H1 (cell line): Measurements from ENCODE around the gene PDE4D. TPM values are rescaled to one million over a fixed set of nuclear protein-coding genes. Genes with fewer than 3 reads are reported as not detected.

ENCODE experiments used
- CTCF ChIA-PET: fragments of 300-600 bp; sonication (Branson Sonifier 250); formaldehyde crosslinking; loops from one replicate; lab custom pipeline; 2021; ENCODE audit not compliant: partially characterized antibody; lab: Charles Lee
- POLR2A ChIA-PET: fragments of 300-600 bp; sonication (Branson Sonifier 250); formaldehyde crosslinking; loops from one replicate; lab custom pipeline; 2021; ENCODE audit warnings: inconsistent platforms; ENCODE audit not compliant: partially characterized antibody; lab: Charles Lee
- DNase-seq, 2 experiments: peaks; one replicate each; pipeline versions ENCODE4 v3.0.0 to v3.0.0-alpha.2; 2010 to 2022; ENCODE audit warnings: low spot score in 2 of 2, low read depth in 1 of 2, mixed read lengths in 1 of 2
- FAIRE-seq: peaks from 2 replicates; lab custom pipeline; 2011; peaks lifted over from hg19 to GRCh38; lab: Jason Lieb, UNC
- H2AFZ ChIP-seq: 2 replicates; pipeline ENCODE4 v1.8.1; 2012; ENCODE audit warnings: low read length, inconsistent platforms
- H2AK5ac ChIP-seq: 2 replicates; pipeline ENCODE4 v1.6.1; 2013; ENCODE audit warnings: low read depth, low read length
- H2BK120ac ChIP-seq: replicated peaks from 2 replicates; pipeline ENCODE3; 2013; ENCODE audit warnings: low read depth, low read length, inconsistent platforms
- H2BK12ac ChIP-seq: 2 replicates; pipeline ENCODE4 v1.6.1; 2013; ENCODE audit warnings: low read depth, low read length
- H2BK15ac ChIP-seq: 2 replicates; pipeline ENCODE4 v1.6.1; 2013; ENCODE audit warnings: low read length
- H2BK20ac ChIP-seq: 2 replicates; pipeline ENCODE4 v1.6.1; 2013; ENCODE audit warnings: low read length
- H2BK5ac ChIP-seq: 2 replicates; pipeline ENCODE4 v1.6.1; 2013; ENCODE audit warnings: low read depth, low read length
- H3K14ac ChIP-seq: 2 replicates; pipeline ENCODE4 v1.6.1; 2013; ENCODE audit warnings: inconsistent platforms; ENCODE audit not compliant: insufficient read length
- H3K18ac ChIP-seq: 2 replicates; pipeline ENCODE4 v1.6.1; 2013; ENCODE audit warnings: low read length; ENCODE audit errors: extremely low read depth
- H3K23ac ChIP-seq: 2 replicates; pipeline ENCODE4 v1.6.1; 2013; ENCODE audit warnings: inconsistent platforms; ENCODE audit not compliant: insufficient read length
- H3K23me2 ChIP-seq: 2 replicates; pipeline ENCODE4 v1.6.1; 2013; ENCODE audit warnings: low read depth, low read length
- H3K27ac ChIP-seq: 2 replicates; pipeline ENCODE4 v1.6.1; 2011; ENCODE audit warnings: low read depth, low read length, inconsistent platforms
- H3K27me3 ChIP-seq, 4 experiments: replicated peaks in 1 of 4; 1 replicate in 1 of 4; 2 replicates in 3 of 4; pipeline versions ENCODE4 v1.6.1 to v1.8.1; 2011 to 2013; ENCODE audit warnings: low read length in 3 of 4, mild to moderate bottlenecking in 3 of 4, inconsistent platforms in 2 of 4, mixed read lengths in 2 of 4, moderate library complexity in 1 of 4; ENCODE audit not compliant: control insufficient read depth in 3 of 4, insufficient read depth in 3 of 4; ENCODE audit errors: extremely low read depth in 1 of 4
- H3K36me3 ChIP-seq, 4 experiments: 2 replicates each; pipeline versions ENCODE4 v1.6.1 to v1.8.1; 2011 to 2013; ENCODE audit warnings: mild to moderate bottlenecking in 4 of 4, low read length in 3 of 4, moderate library complexity in 2 of 4, control low read depth in 1 of 4, inconsistent platforms in 1 of 4; ENCODE audit not compliant: insufficient read depth in 4 of 4, control insufficient read depth in 2 of 4
- H3K4ac ChIP-seq: replicated peaks from 2 replicates; pipeline ENCODE3; 2013; ENCODE audit warnings: low read length, low read depth, mixed read lengths, inconsistent platforms; ENCODE audit not compliant: insufficient read length
- H3K4me1 ChIP-seq, 4 experiments: replicated peaks in 1 of 4; 1 replicate in 1 of 4; 2 replicates in 3 of 4; pipeline versions ENCODE4 v1.6.1 to v1.8.1; 2011 to 2013; ENCODE audit warnings: low read length in 3 of 4, inconsistent platforms in 2 of 4, mixed read lengths in 1 of 4; ENCODE audit not compliant: insufficient read depth in 4 of 4, control insufficient read depth in 3 of 4
- H3K4me2 ChIP-seq, 2 experiments: 2 replicates each; pipeline versions ENCODE4 v1.6.1 to v1.8.1; 2011 to 2013; ENCODE audit warnings: low read depth in 2 of 2, low read length in 2 of 2, control low read depth in 1 of 2, inconsistent platforms in 1 of 2, mild to moderate bottlenecking in 1 of 2; ENCODE audit not compliant: insufficient read depth in 1 of 2
- H3K4me3 ChIP-seq, 4 experiments: fragments of 200-600, 300-600 bp in 1 of 4; sonication (generic), shearing (Covaris generic), sonication (Bioruptor Twin) in 1 of 4; 2 replicates each; pipeline versions ENCODE4 v1.5.1 to v1.8.1; 2011 to 2016; ENCODE audit warnings: low read length in 4 of 4, low read depth in 3 of 4, control low read depth in 2 of 4, inconsistent platforms in 2 of 4, mild to moderate bottlenecking in 2 of 4, mixed read lengths in 1 of 4, moderate library complexity in 1 of 4; ENCODE audit not compliant: insufficient read depth in 2 of 4; ENCODE audit errors: extremely low read depth in 1 of 4
- H3K56ac ChIP-seq: replicated peaks from 2 replicates; pipeline ENCODE3; 2013; ENCODE audit warnings: low read depth, mild to moderate bottlenecking, mixed read lengths, low read length, inconsistent platforms; ENCODE audit not compliant: insufficient read length
- H3K79me1 ChIP-seq: 2 replicates; pipeline ENCODE4 v1.6.1; 2013; ENCODE audit warnings: low read depth, low read length, control low read depth
- H3K79me2 ChIP-seq, 2 experiments: 2 replicates each; pipeline versions ENCODE4 v1.6.1 to v1.8.1; 2012 to 2013; ENCODE audit warnings: low read length in 2 of 2, mild to moderate bottlenecking in 2 of 2, inconsistent platforms in 1 of 2; ENCODE audit not compliant: insufficient read depth in 2 of 2, control insufficient read depth in 1 of 2
- H3K9ac ChIP-seq, 4 experiments: replicated peaks in 1 of 4; 1 replicate in 1 of 4; 2 replicates in 3 of 4; pipeline versions ENCODE4 v1.6.1 to v1.8.1; 2011 to 2013; ENCODE audit warnings: low read depth in 3 of 4, low read length in 3 of 4, control low read depth in 2 of 4, mild to moderate bottlenecking in 2 of 4, moderate library complexity in 2 of 4, inconsistent platforms in 1 of 4; ENCODE audit errors: extremely low read depth in 1 of 4
- H3K9me3 ChIP-seq, 2 experiments: 2 replicates each; pipeline versions ENCODE4 v1.6.1 to v1.8.1; 2012 to 2013; ENCODE audit warnings: mild to moderate bottlenecking in 2 of 2, moderate library complexity in 2 of 2, control low read depth in 1 of 2, inconsistent platforms in 1 of 2, low read depth in 1 of 2, low read length in 1 of 2, mixed read lengths in 1 of 2; ENCODE audit not compliant: insufficient read depth in 2 of 2
- H4K20me1 ChIP-seq, 2 experiments: replicated peaks in 1 of 2; 2 replicates each; pipeline versions ENCODE3 to v1.8.1; 2011 to 2013; ENCODE audit warnings: inconsistent platforms in 2 of 2, low read length in 2 of 2, mild to moderate bottlenecking in 1 of 2; ENCODE audit not compliant: insufficient read depth in 2 of 2, control insufficient read depth in 1 of 2
- H4K5ac ChIP-seq: 2 replicates; pipeline ENCODE4 v1.6.1; 2013; ENCODE audit warnings: low read length, low read depth, mixed read lengths, inconsistent platforms; ENCODE audit not compliant: insufficient read length
- H4K8ac ChIP-seq: 2 replicates; pipeline ENCODE4 v1.8.0; 2013; ENCODE audit warnings: mild to moderate bottlenecking, moderate library complexity, low read length, inconsistent platforms; ENCODE audit not compliant: insufficient read depth; ENCODE audit errors: extremely low read depth
- H4K91ac ChIP-seq: replicated peaks from 2 replicates; pipeline ENCODE3; 2013; ENCODE audit warnings: low read length, mixed read lengths, inconsistent platforms; ENCODE audit not compliant: insufficient read length
- CTBP2 ChIP-seq: IDR thresholded peaks from 2 replicates; pipeline ENCODE4 v1.7.0; 2011; ENCODE audit warnings: borderline replicate concordance, mild to moderate bottlenecking, moderate library complexity, mixed read lengths, low read length; ENCODE audit not compliant: insufficient read depth, insufficient read length
- JUN ChIP-seq: IDR thresholded peaks from 2 replicates; pipeline ENCODE4 v1.6.1; 2011; ENCODE audit warnings: low read depth, mild to moderate bottlenecking, improper control_type of control experiment, low read length
- MAFK ChIP-seq: IDR thresholded peaks from 2 replicates; pipeline ENCODE4 v1.6.1; 2012; ENCODE audit warnings: low read depth, mild to moderate bottlenecking, improper control_type of control experiment, low read length
- RFX5 ChIP-seq: IDR thresholded peaks from 2 replicates; pipeline ENCODE4 v1.6.1; 2011; ENCODE audit warnings: low read depth, low read length, improper control_type of control experiment, borderline replicate concordance
- RNF2 ChIP-seq: fragments of 200-900, 300-1000 bp; sonication (generic); IDR thresholded peaks from 2 replicates; pipeline ENCODE4 v1.7.1; 2016; ENCODE audit warnings: borderline replicate concordance, low read depth, mild to moderate bottlenecking, antibody characterized with exemption, low read length; ENCODE audit not compliant: poor library complexity, severe bottlenecking; ENCODE audit errors: missing control alignments
- SIRT6 ChIP-seq: IDR thresholded peaks from one replicate; pipeline ENCODE4 v1.7.1; 2012; ENCODE audit warnings: low read length, inconsistent platforms
- WGBS, 2 experiments: shearing (Covaris generic) in 1 of 2; methylation state at CpG; one replicate each; pipeline versions ENCODE4 v1.1.6 to v1.1.7; 2013 to 2015; ENCODE audit warnings: low lambda C conversion rate in 2 of 2, mixed read lengths in 2 of 2, inconsistent platforms in 1 of 2, low coverage in 1 of 2, missing lambda C conversion rate in 1 of 2; ENCODE audit not compliant: insufficient replicate concordance in 2 of 2, insufficient coverage in 1 of 2, insufficient read length in 1 of 2; ENCODE audit errors: extremely low coverage in 1 of 2, missing lambda C conversion rate in 1 of 2; 5-methylcytosine and 5-hydroxymethylcytosine counted together
- polyA plus RNA-seq, 7 experiments: library from polyadenylated mRNA; depleted of rRNA in 3 of 7; stranded (reverse) in 5 of 7; unstranded in 2 of 7; fragments of >200 nt in 5 of 7; fragments of 200-250 nt in 2 of 7; gene quantifications; 1 replicate in 5 of 7; 2 replicates in 1 of 7; 4 replicates in 1 of 7; pipeline versions ENCODE4 v1.2.1 to v1.2.3, GENCODE V29; 2011 to 2013; ENCODE audit warnings: missing spikeins in 2 of 7, mixed read lengths in 2 of 7
- total RNA-seq: library from RNA; stranded (reverse); fragmentation: NEBNext Ultra II Directional; extraction: Animal tissue kit (Norgen Biotek cat#: 25700); gene quantifications from 2 replicates; pipeline ENCODE4 v1.2.1, GENCODE V29; 2021

Gene PDE4D
- total and polyA plus RNA-seq, 2 of the 8 experiments (the other 6 are each of a cell fraction or from before 2014, with no cell fraction given) = 2.3 to 3.7 TPM

- H3K4ac ChIP-seq = no peak overlapping the region
- no peak overlapping the region for H3K4me2 ChIP-seq
- H3K4me1 ChIP-seq = no peaks in the 10 kb centered on the region
- no peak overlapping the region for H3K56ac ChIP-seq
- H2BK12ac ChIP-seq = no peak overlapping the region
- H2BK120ac ChIP-seq = no peak overlapping the region
- FAIRE-seq (no peak), DNase-seq (no peak)
- no peak overlapping the region for H2BK20ac ChIP-seq
- H4K5ac ChIP-seq = no peak overlapping the region
- H3K18ac ChIP-seq = no peak overlapping the region
- POLR2A ChIA-PET = no interaction called here
- no peak overlapping the region for H4K8ac ChIP-seq
- H2BK5ac ChIP-seq = no peak overlapping the region
- no peak overlapping the region for H3K4me3 ChIP-seq
- no peaks in the 10 kb centered on the region for H3K9me3 ChIP-seq
- H3K27ac ChIP-seq = no peak overlapping the region
- WGBS, 2 experiments = 83% methylated on average over 1 of the region's 1 CpG; no CpG with 5 or more reads in 1 of the 2 experiments
- no peak overlapping the region for H3K23ac ChIP-seq
- no peak overlapping the region for H2AFZ ChIP-seq
- no peaks in the 10 kb centered on the region for H3K27me3 ChIP-seq
- H4K20me1 ChIP-seq = no peaks in the 10 kb centered on the region
- no peak overlapping the region for H4K91ac ChIP-seq
- H2BK15ac ChIP-seq = no peak overlapping the region
- no peaks in the 10 kb centered on the region for H3K79me2 ChIP-seq
- no peaks in the 10 kb centered on the region for H3K36me3 ChIP-seq
- H3K9ac ChIP-seq = no peak overlapping the region
- CTCF ChIA-PET = interaction anchor here (0.7 to 2.1 kb wide), 3 partner anchors 11 to 152 kb away, joined by 4 to 6 read pairs (median 4); no protein-coding TSS in a partner anchor
- no peak overlapping the region for H3K14ac ChIP-seq
- TF ChIP-seq RNF2 = no peak
- TF ChIP-seq SIRT6 = no peak
- no peak for TF ChIP-seq RFX5
- no peak for TF ChIP-seq CTBP2
- TF ChIP-seq MAFK = no peak
- no peak for TF ChIP-seq JUN
- no peak overlapping the region for H2AK5ac ChIP-seq
- H3K79me1 ChIP-seq = no peaks in the 10 kb centered on the region
- no peaks in the 10 kb centered on the region for H3K23me2 ChIP-seq
These were observed 245.3 kb downstream of the PDE4D start for GRCh38 chr5:59648038-59648831.
